ENCODE data around the gene ALOXE3. TPM values are rescaled to one million over a fixed set of nuclear protein-coding genes. Genes with fewer than 3 reads are reported as not detected.
A peak's percentile ranks its signal among the peaks of the same experiment; 100 is the strongest.

Gene ALOXE3
- total and polyA plus RNA-seq, 12 donors, result not detected

GRCh38 chr17:8163978-8164814 lies 45.9 kb upstream of the ALOXE3 start:
- TF ChIP-seq CTCF (IDR thresholded peaks at IDR 0.05), result no peak
- peak in 1 of 2 donors; percentile 32 for TF ChIP-seq POLR2A (IDR thresholded peaks at IDR 0.05)
- WGBS, 4 donors, result 8 to 14% (median 11%) methylated on average over 10 to 13 of the region's 13 CpGs
- H3K27me3 ChIP-seq, result no peaks in the 10 kb centered on the region
- peaks cover 0 to 20% of the 10 kb centered on the region in 2 donors for H3K36me3 ChIP-seq (replicated peaks in 1 of 2)
- DNase-seq, result peak; percentile 77 to 91 (median 86)
- intact Hi-C loops (cut with DNase I), result no loop called here
- no peak overlapping the region for H3K4me3 ChIP-seq
- H3K27ac ChIP-seq, result peak overlapping the region; percentile 94 to 100 (median 99)
- H3K9me3 ChIP-seq (replicated peaks in 1 of 3), result no peaks in the 10 kb centered on the region
- peaks cover 31 to 39% of the 10 kb centered on the region in 2 donors for H3K4me1 ChIP-seq (replicated peaks in 1 of 2)

GRCh38 chr17:8162997-8163977 lies 45.0 kb upstream of the ALOXE3 start:
- H3K27ac ChIP-seq, result peak overlapping the region; percentile 94 to 100 (median 99)
- peak overlapping the region in 2 of 4 donors; percentile 98 to 100 for H3K4me3 ChIP-seq
- TF ChIP-seq POLR2A (IDR thresholded peaks at IDR 0.05) (no peak), CTCF (IDR thresholded peaks at IDR 0.05) (no peak)
- peaks cover 0 to 20% of the 10 kb centered on the region in 2 donors for H3K36me3 ChIP-seq (replicated peaks in 1 of 2)
- peak in 6 of 7 donors; percentile 45 to 67 (median 60) for DNase-seq
- intact Hi-C loops (cut with DNase I), result no loop called here
- 11 to 35% (median 12%) methylated on average over 12 to 54 of the region's 55 CpGs for WGBS, 4 donors
- H3K4me1 ChIP-seq (replicated peaks in 1 of 2), result peaks cover 31 to 48% of the 10 kb centered on the region in 2 donors
- no peaks in the 10 kb centered on the region for H3K9me3 ChIP-seq (replicated peaks in 1 of 3)
- H3K27me3 ChIP-seq, result no peaks in the 10 kb centered on the region

- 0% methylated on average over 2 to 75 of the region's 75 CpGs for WGBS, 4 donors
- intact Hi-C loops (cut with DNase I), result no loop called here
- Histone ChIP-seq H3K4me1 (replicated peaks in 1 of 2) (peaks cover 31 to 48% of the 10 kb centered on the region in 2 donors), H3K27ac (peak within 1 kb of the TSS; percentile 97 to 100 (median 99)), H3K27me3 (no peaks in the 10 kb centered on the region), H3K9me3 (replicated peaks in 1 of 3) (no peaks in the 10 kb centered on the region), H3K36me3 (replicated peaks in 1 of 2) (peaks cover 0 to 20% of the 10 kb centered on the region in 2 donors), H3K4me3 (peak within 1 kb of the TSS; percentile 88 to 100 (median 98))
- TF ChIP-seq CTCF (IDR thresholded peaks at IDR 0.05) (peak in 4 of 6 experiments; percentile 14 to 23 (median 21)), POLR2A (IDR thresholded peaks at IDR 0.05) (peak; percentile 76 to 79)
- peak; percentile 75 to 87 (median 82) for DNase-seq
Measured at GRCh38 chr17:8162233-8162996, 44.1 kb upstream of the ALOXE3 start, which contains the start of gene VAMP2. Gene VAMP2 (minus strand): TSS chr17:8162948. CDS start chr17:8162879, 69 bp downstream.
